Suprapubic skin (tissue), 4 donors: ENCODE data around the gene CENATAC. TPM values are rescaled to one million over a fixed set of nuclear protein-coding genes. Genes with fewer than 3 reads are reported as not detected.

Experiments
- DNase-seq, 2 donors: peaks; one replicate each; pipeline ENCODE4 v3.0.0-alpha.2; 2019; ENCODE audit warnings: low spot score in 2 of 2
- H3K27ac ChIP-seq: fragments of 200-600 bp; sonication (generic); one replicate; pipeline ENCODE4 v1.5.1; 2019
- H3K27me3 ChIP-seq: fragments of 200-600 bp; sonication (generic); one replicate; pipeline ENCODE4 v1.5.1; 2019
- H3K36me3 ChIP-seq: fragments of 200-600 bp; sonication (generic); one replicate; pipeline ENCODE4 v1.5.1; 2019
- H3K4me1 ChIP-seq: fragments of 200-600 bp; sonication (generic); one replicate; pipeline ENCODE4 v1.5.1; 2019
- H3K4me3 ChIP-seq: fragments of 200-600 bp; sonication (generic); one replicate; pipeline ENCODE4 v1.5.1; 2019; ENCODE audit warnings: mild to moderate bottlenecking
- H3K9me3 ChIP-seq: fragments of 200-600 bp; sonication (generic); one replicate; pipeline ENCODE4 v1.5.1; 2019
- CTCF ChIP-seq, 2 donors: fragments of 200-600 bp in 1 of 2; fragments of 450-650 bp in 1 of 2; sonication (generic) in 1 of 2; IDR thresholded peaks; one replicate each; pipeline ENCODE4 v1.5.1; 2016 to 2019; ENCODE audit warnings: antibody characterized with exemption in 2 of 2, mild to moderate bottlenecking in 1 of 2, moderate library complexity in 1 of 2
- EP300 ChIP-seq: sonication (generic); formaldehyde crosslinking; IDR thresholded peaks from one replicate; pipeline ENCODE4 v1.6.1; 2017; ENCODE audit warnings: antibody characterized with exemption
- POLR2A ChIP-seq, 2 donors: fragments of 450-650 bp; IDR thresholded peaks; one replicate each; pipeline ENCODE4 v1.6.1; 2017; ENCODE audit warnings: antibody characterized with exemption in 2 of 2, mild to moderate bottlenecking in 2 of 2, moderate library complexity in 2 of 2
- POLR2AphosphoS5 ChIP-seq, 3 donors: sonication (generic); formaldehyde crosslinking; IDR thresholded peaks; one replicate each; pipeline ENCODE4 v1.6.1; 2017; ENCODE audit warnings: antibody characterized with exemption in 3 of 3
- WGBS: methylation state at CpG from one replicate; pipeline ENCODE4 v1.1.5; 2018; 5-methylcytosine and 5-hydroxymethylcytosine counted together
- total RNA-seq, 4 donors: library from RNA; depleted of rRNA; stranded (reverse); fragments of >200 nt; gene quantifications; one replicate each; pipeline ENCODE4 v1.1.0, GENCODE V29; 2016

Gene CENATAC
- total RNA-seq, 4 donors from 2014 or later: 26.0 to 136 (median 49.8) TPM

GRCh38 chr11:119000906-119001305 lies 3.0 kb downstream of the CENATAC start:
- no peak for DNase-seq
- peaks cover 47% of the 10 kb centered on the region for H3K36me3 ChIP-seq
- H3K27ac ChIP-seq: no peak overlapping the region
- peaks cover 32% of the 10 kb centered on the region for H3K4me1 ChIP-seq
- H3K4me3 ChIP-seq: no peak overlapping the region
- no peaks in the 10 kb centered on the region for H3K27me3 ChIP-seq
- TF ChIP-seq EP300: no peak
- no peak for TF ChIP-seq POLR2AphosphoS5 (IDR thresholded peaks at IDR 0.05)
- no peak for TF ChIP-seq CTCF (IDR thresholded peaks at IDR 0.05)
- TF ChIP-seq POLR2A (IDR thresholded peaks at IDR 0.05): no peak
- WGBS: 45% methylated on average over 1 of the region's 1 CpG
- no peaks in the 10 kb centered on the region for H3K9me3 ChIP-seq

GRCh38 chr11:119006656-119007055 lies 8.7 kb downstream of the CENATAC start:
- H3K27ac ChIP-seq: no peak overlapping the region
- H3K36me3 ChIP-seq: peaks cover 74% of the 10 kb centered on the region
- no peak for DNase-seq
- WGBS: 89% methylated on average over 4 of the region's 4 CpGs
- H3K27me3 ChIP-seq: no peaks in the 10 kb centered on the region
- H3K4me3 ChIP-seq: no peak overlapping the region
- TF ChIP-seq POLR2A (IDR thresholded peaks at IDR 0.05) (no peak), EP300 (no peak), CTCF (IDR thresholded peaks at IDR 0.05) (no peak), POLR2AphosphoS5 (IDR thresholded peaks at IDR 0.05) (no peak)
- H3K4me1 ChIP-seq: no peaks in the 10 kb centered on the region
- no peaks in the 10 kb centered on the region for H3K9me3 ChIP-seq

- Histone ChIP-seq H3K36me3 (peaks cover 84% of the 10 kb centered on the region), H3K27me3 (no peaks in the 10 kb centered on the region), H3K4me1 (peaks cover 9% of the 10 kb centered on the region), H3K4me3 (no peak overlapping the region), H3K9me3 (no peaks in the 10 kb centered on the region), H3K27ac (no peak overlapping the region)
- TF ChIP-seq POLR2AphosphoS5 (IDR thresholded peaks at IDR 0.05) (no peak), EP300 (no peak), POLR2A (IDR thresholded peaks at IDR 0.05) (no peak), CTCF (IDR thresholded peaks at IDR 0.05) (no peak)
- WGBS: 83% methylated on average over 6 of the region's 6 CpGs
- DNase-seq: no peak
Measured at GRCh38 chr11:119011476-119012053, 13.6 kb downstream of the CENATAC start.

GRCh38 chr11:119012629-119013170 lies 14.8 kb downstream of the CENATAC start:
- no peaks in the 10 kb centered on the region for H3K27me3 ChIP-seq
- WGBS: 85% methylated on average over 3 of the region's 3 CpGs
- H3K9me3 ChIP-seq: no peaks in the 10 kb centered on the region
- DNase-seq: no peak
- no peak for TF ChIP-seq POLR2A (IDR thresholded peaks at IDR 0.05)
- no peak for TF ChIP-seq CTCF (IDR thresholded peaks at IDR 0.05)
- no peak for TF ChIP-seq POLR2AphosphoS5 (IDR thresholded peaks at IDR 0.05)
- no peak for TF ChIP-seq EP300
- peaks cover 74% of the 10 kb centered on the region for H3K36me3 ChIP-seq
- H3K4me1 ChIP-seq: peaks cover 21% of the 10 kb centered on the region
- H3K27ac ChIP-seq: no peak overlapping the region
- H3K4me3 ChIP-seq: no peak overlapping the region

- no peak for DNase-seq
- TF ChIP-seq EP300: no peak
- no peak for TF ChIP-seq POLR2AphosphoS5 (IDR thresholded peaks at IDR 0.05)
- no peak for TF ChIP-seq CTCF (IDR thresholded peaks at IDR 0.05)
- TF ChIP-seq POLR2A (IDR thresholded peaks at IDR 0.05): no peak
- Histone ChIP-seq H3K27ac (no peak overlapping the region), H3K36me3 (peaks cover 59% of the 10 kb centered on the region), H3K9me3 (no peaks in the 10 kb centered on the region), H3K4me1 (peaks cover 24% of the 10 kb centered on the region), H3K27me3 (no peaks in the 10 kb centered on the region), H3K4me3 (no peak overlapping the region)
- WGBS: 94% methylated on average over 17 of the region's 17 CpGs
Measured at GRCh38 chr11:119014209-119014924, 16.4 kb downstream of the CENATAC start.
